ENCODE data around the gene ZNF692. TPM values are rescaled to one million over a fixed set of nuclear protein-coding genes. Genes with fewer than 3 reads are reported as not detected.
"Not testable (repeated sequence)": the region's sequence is repeated elsewhere in the genome, so short reads cannot be mapped to it uniquely, and the experiment has no call there.

ZNF692 gene
- total RNA-seq, 1 donor from 2014 or later: 16.5 TPM

DNA sequence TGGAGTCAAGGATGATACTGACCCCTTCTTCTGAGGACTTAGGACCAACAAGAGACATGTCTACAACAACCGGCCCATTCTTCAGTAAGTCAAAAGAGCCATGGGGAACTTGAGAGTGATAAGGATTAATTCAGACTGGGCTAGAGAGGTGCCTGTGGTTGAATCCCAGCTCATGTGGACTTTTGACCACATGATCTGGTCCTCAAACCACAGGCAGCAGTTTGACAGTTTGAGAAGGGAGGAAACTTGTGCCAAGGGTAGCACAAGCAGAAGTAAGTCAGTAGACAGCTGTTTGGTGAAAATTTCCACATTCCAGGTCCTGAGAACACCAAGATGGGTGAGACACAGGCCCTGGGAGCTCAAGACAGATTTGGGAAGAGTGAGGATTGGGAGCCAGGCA lies 53.0 kb downstream of the ZNF692 start:
- no peak for DNase-seq

DNA sequence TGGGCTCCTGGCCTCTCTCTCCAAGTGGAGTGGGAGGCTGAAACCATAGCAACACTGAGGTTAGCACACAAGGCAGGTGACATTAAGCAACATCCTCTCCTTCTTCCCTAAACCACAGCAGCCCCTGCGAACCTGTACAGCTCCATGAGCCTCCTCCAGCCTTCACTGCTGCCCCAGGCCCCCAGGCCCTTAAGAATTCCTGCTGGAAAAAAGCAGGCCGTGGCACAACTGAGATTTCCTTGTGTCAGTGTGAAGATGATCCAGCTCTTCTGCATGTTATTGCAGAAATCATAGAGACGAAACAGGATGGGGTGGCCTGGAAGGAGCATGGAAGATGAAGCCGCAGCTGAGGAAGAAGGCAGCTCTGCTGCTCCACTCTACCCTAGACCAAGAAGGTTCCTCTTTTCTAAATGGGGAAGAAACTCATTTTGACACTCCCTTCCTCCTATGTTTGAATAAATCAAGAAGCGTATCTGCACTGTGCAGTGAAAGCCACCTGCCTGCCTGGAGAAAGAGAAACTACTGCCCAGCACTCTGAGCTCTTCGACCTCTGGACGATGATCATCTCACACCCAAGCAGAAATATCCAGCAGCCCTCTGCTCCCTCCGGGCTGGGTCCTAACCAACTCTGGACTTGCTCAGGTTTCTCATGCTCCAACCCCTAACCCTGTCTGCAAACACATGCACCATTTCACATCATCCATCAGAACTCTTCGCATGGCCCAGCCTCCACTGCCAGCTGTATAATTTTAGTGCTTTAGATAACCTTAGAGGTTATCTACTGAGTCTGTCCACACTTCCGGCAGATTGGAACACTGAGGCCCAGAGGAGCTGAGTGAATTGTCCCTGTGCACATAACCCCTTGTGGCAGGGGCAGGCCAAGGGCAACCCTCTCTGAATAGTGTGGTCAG lies 53.9 kb downstream of the ZNF692 start:
- no peak for DNase-seq

DNA sequence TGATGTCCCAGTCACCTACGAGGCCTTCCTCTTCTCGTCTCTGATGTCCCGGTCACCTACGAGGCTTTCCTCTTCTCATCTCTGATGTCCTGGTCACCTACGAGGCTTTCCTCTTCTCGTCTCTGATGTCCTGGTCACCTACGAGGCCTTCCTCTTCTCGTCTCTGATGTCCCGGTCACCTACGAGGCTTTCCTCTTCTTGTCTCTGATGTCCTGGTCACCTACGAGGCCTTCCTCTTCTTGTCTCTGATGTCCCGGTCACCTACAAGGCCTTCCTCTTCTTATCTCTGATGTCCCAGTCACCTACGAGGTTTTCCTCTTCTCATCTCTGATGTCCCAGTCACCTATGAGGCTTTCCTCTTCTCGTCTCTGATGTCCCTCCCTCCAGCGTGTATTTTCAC lies 55.4 kb downstream of the ZNF692 start:
- not testable (repeated sequence) for DNase-seq

DNA sequence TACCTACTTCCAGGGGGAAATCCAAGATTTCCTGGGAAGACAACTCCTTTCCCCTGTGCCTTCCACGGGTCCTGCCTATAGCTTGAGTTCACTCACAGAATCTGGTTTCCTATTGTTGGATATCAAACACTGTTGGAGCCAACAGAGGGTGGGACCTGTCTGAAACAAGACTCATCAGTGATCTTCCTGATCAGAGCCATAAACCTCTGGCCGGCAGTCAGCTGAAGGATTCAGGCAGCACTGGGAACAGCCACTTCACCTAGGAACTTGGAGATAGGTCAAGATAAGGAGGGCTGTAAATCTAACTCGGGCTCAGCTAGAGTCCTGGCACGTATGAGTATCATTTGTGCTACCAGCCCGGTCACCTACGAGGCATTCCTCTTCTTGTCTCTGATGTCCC lies 56.4 kb downstream of the ZNF692 start:
- no peak for DNase-seq

DNA sequence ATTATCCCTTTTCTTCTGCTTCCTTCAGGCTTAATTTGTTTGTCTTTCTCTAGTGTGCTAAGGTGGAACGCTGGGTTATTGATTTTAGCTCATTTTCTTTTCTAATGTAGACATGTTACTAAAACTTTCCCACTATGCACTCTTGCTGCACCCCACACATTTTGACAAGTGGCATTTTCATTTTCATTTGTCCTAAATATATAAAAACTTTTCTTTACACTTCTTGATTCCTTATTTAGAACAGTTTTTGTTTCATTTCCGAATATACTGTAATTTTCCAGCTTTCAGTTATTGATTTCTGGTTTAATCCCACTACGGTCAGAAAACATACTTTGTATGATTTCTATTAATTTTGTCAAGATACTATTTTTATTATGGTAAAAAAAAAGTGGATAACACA lies 58.4 kb downstream of the ZNF692 start:
- no peak for DNase-seq

Other genes with a start within 250 kb of the ZNF692 start
- not detected in 2 replicates for gene OR2T11, start 224.0 kb downstream of the ZNF692 start, total RNA-seq
- not detected in 2 replicates for gene OR2T35, start 213.8 kb downstream of the ZNF692 start, total RNA-seq
- not detected in 2 replicates for gene OR2T27, start 203.6 kb downstream of the ZNF692 start, total RNA-seq
- gene OR14I1, start 156.3 kb downstream of the ZNF692 start, total RNA-seq: not detected in 2 replicates
- gene LYPD8, start 103.3 kb downstream of the ZNF692 start, total RNA-seq: 0.17 and 0.23 TPM in 2 replicates
- 32.7 and 36.7 TPM in 2 replicates for gene SH3BP5L, start 33.2 kb downstream of the ZNF692 start, total RNA-seq
- gene ZNF672, start 20.9 kb downstream of the ZNF692 start, total RNA-seq: 28.1 and 32.2 TPM in 2 replicates
- 8.9 and 17.0 TPM in 2 replicates for gene PGBD2, start 47.1 kb upstream of the ZNF692 start, total RNA-seq